Stimulated activated CD8-positive, alpha-beta memory T cell treated with anti-CD3 and anti-CD28 coated beads, Interleukin-7, amount 100 ng/mL, for 48 hours (primary cell): ENCODE data around the gene PCNT.

Source experiments
- DNase-seq, 2 donors: peaks; one replicate each; pipeline ENCODE4 v3.0.0-alpha.2; 2020; ENCODE audit warnings: low read depth in 1 of 2; ENCODE audit errors: extremely low read depth in 1 of 2

PCNT gene, protein sequence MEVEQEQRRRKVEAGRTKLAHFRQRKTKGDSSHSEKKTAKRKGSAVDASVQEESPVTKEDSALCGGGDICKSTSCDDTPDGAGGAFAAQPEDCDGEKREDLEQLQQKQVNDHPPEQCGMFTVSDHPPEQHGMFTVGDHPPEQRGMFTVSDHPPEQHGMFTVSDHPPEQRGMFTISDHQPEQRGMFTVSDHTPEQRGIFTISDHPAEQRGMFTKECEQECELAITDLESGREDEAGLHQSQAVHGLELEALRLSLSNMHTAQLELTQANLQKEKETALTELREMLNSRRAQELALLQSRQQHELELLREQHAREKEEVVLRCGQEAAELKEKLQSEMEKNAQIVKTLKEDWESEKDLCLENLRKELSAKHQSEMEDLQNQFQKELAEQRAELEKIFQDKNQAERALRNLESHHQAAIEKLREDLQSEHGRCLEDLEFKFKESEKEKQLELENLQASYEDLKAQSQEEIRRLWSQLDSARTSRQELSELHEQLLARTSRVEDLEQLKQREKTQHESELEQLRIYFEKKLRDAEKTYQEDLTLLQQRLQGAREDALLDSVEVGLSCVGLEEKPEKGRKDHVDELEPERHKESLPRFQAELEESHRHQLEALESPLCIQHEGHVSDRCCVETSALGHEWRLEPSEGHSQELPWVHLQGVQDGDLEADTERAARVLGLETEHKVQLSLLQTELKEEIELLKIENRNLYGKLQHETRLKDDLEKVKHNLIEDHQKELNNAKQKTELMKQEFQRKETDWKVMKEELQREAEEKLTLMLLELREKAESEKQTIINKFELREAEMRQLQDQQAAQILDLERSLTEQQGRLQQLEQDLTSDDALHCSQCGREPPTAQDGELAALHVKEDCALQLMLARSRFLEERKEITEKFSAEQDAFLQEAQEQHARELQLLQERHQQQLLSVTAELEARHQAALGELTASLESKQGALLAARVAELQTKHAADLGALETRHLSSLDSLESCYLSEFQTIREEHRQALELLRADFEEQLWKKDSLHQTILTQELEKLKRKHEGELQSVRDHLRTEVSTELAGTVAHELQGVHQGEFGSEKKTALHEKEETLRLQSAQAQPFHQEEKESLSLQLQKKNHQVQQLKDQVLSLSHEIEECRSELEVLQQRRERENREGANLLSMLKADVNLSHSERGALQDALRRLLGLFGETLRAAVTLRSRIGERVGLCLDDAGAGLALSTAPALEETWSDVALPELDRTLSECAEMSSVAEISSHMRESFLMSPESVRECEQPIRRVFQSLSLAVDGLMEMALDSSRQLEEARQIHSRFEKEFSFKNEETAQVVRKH (N-terminal part only)

GRCh38 chr21:46323710-46324389, at the start of gene PCNT, which contains the start of gene C21orf58:
PCNT (plus strand) TSS chr21:46324156; CDS start chr21:46324229, 73 bp downstream.
C21orf58 (minus strand) TSS chr21:46323870; CDS start chr21:46322738, 1,132 bp downstream.
- peak; percentile 92 to 95 for DNase-seq

- no peak for DNase-seq
These were observed 49.1 kb upstream of the PCNT start for GRCh38 chr21:46274797-46275390.

GRCh38 chr21:46284077-46284644, 39.8 kb upstream of the PCNT start:
- DNase-seq = no peak

DNA sequence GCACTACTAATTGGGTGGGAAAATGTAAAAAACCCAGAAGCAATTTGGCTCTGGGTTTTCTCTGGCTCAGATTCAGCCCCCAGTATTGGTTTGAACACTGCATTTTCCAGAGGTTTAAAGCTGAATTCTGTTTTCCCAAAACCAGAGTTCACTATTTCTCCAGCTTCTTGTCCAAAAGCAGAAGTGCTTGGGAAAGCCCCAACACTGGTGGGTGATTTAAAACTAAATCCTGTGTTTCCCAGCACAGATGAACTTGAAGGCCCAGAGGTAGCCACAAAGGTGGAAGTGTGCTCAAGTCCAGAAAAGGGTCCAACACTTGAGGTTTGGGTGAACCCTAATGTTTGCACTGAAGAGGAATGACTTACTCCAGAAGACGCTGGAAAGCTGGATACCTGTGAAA, 39.2 kb upstream of the PCNT start:
- no peak for DNase-seq

GRCh38 chr21:46285206-46285661, 38.7 kb upstream of the PCNT start, which contains the start of gene MCM3AP:
MCM3AP (minus strand) TSS chr21:46285611; CDS start chr21:46285286, 325 bp downstream.
- DNase-seq = no peak

- peak; percentile 79 to 81 for DNase-seq
These were observed 38.0 kb upstream of the PCNT start, which contains the start of gene YBEY for GRCh38 chr21:46285761-46286647. YBEY (plus strand) TSS chr21:46286342; CDS start chr21:46286914, 572 bp downstream.

GRCh38 chr21:46286648-46287002, 37.3 kb upstream of the PCNT start:
- DNase-seq = no peak

- DNase-seq = no peak
These were observed 36.4 kb upstream of the PCNT start for GRCh38 chr21:46287541-46287940.

GRCh38 chr21:46289655-46290179, 34.2 kb upstream of the PCNT start:
- no peak for DNase-seq

GRCh38 chr21:46291561-46291960, 32.4 kb upstream of the PCNT start:
- no peak for DNase-seq

DNA sequence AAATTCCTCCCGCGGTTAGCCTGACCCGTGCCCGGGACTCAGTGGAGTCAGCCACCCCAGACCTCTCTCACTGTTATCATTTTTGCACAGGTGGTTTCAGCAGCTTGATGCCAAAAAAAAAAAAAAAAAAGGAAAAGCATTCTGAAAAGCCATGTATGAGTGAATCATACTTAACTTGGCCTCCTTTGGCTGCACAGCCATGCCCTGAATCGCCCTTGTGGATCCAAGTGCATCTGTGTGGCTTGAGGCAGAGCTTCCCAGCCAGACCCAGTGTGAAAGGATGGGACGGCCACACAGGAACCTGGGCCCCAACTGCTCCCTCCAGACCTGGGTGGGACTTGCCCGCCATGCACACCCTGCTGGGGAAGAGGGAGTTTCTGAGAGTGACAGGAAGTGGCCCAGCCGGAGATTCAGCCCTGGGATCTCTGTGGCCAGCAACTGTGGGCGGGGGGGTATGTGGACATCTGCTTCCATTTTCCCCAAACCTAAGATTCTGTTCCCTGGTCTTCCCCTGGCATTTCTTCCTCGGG, 29.2 kb upstream of the PCNT start:
- DNase-seq = no peak

DNA sequence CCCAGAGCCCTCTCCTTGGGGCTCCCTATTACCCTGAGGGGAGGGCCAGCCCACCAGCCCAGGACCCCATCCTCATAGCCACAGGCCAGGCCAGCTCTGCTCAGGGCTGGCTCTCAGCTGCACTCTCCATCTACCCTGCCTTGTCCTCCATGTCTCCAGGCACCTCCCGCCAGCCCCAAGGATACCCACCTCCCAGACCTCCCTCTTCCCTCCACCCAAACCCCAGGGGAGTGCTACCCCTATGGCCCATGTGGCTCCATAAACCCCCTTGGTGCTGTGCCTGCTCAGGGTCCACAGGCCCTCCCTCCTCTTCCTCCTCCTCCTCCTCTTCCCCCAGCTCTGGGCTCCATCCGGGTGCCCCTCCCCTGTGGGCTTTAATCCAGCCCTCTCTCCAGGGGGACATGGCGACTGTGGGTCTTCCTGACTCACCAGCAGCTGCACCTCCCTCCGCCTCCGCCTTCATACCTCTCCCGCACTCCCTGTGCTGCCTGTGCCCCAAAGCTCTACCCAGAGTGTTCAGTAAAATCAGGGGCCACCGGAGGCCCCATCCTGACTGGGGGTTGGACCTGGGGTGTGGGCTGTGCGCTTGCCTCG, 28.7 kb upstream of the PCNT start:
- no peak for DNase-seq

DNA sequence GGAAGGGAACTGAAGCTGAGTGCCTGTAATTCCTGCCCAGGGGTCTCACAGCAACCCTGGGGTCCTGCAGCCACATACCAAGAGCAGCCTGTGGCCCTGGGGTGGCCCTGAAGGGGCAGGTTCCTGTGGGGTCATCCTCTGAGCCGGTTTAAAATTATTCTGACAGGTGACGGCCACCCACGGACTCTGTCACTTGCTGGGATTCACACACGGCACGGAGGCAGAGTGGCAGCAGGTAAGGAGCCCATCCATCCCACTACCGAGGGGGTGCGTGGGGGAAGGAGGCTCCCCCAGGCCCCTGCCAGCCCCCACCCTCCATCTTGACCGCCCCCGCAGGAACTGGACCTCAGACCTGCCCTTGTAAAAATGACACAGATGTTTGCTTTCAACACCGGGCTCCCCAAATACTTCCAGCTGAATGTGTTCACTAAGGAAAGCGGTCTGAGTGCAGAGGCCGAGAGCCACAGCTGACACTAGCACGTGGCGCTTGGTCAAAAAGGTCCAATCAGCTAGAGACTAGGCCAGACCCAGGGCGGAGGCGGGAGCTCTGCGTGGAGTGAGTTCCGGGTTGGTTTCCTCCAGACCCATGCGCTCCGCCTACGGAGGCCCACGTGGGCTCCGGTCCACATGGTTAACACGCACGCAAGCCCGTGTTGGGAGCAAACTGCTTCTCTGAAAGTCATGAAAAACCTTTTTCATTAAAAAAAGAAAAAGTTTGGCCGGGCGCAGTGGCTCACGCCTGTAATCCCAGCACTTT, 27.8 kb upstream of the PCNT start:
- DNase-seq = peak; percentile 42 to 51

GRCh38 chr21:46297338-46298271, 26.4 kb upstream of the PCNT start:
- DNase-seq = no peak

GRCh38 chr21:46299167-46299566, 24.8 kb upstream of the PCNT start:
- DNase-seq = no peak

DNA sequence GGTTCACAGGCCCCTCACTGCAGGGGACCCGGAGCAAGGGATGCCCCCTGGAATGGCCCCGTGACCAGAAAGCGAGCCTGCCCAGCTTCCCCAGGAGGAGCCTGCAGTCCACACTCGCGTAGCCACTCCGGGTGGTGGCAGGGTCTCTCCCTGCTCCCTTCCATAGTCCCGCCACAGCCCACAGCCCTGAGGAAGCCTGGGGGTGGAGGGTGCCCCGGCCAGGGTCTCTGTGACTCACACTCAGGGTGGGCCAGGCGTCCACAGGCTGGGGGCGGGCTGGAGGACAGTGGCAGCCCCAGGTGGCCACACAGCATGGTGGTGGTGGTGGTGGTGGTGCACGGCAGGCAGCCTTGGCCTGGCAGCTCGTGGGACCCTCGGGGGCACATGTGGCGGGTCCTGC, 22.2 kb upstream of the PCNT start:
- DNase-seq = no peak
